Sigmoid colon (tissue), 4 donors: ENCODE measurements around the gene HIVEP3.

ENCODE experiments used
- CTCF ChIP-seq, 4 experiments: fragments of 450-650 bp in 3 of 4; fragments of 200-600 bp in 1 of 4; IDR thresholded peaks; one replicate each; pipeline ENCODE4 v1.5.1; 2016 to 2019; ENCODE audit warnings: antibody characterized with exemption in 4 of 4, mild to moderate bottlenecking in 3 of 4, moderate library complexity in 2 of 4
- EP300 ChIP-seq, 4 donors: sonication (generic); formaldehyde crosslinking; IDR thresholded peaks; one replicate each; pipeline ENCODE4 v1.6.1; 2017; ENCODE audit warnings: antibody characterized with exemption in 4 of 4
- POLR2A ChIP-seq, 2 donors: fragments of 450-650 bp; IDR thresholded peaks; one replicate each; pipeline ENCODE4 v1.6.1; 2016; ENCODE audit warnings: antibody characterized with exemption in 2 of 2, mild to moderate bottlenecking in 2 of 2, moderate library complexity in 2 of 2

- TF ChIP-seq CTCF (IDR thresholded peaks at IDR 0.05) (no peak), POLR2A (IDR thresholded peaks at IDR 0.05) (no peak), EP300 (IDR thresholded peaks at IDR 0.05) (no peak)
These were observed 2.7 kb downstream of the HIVEP3 start for GRCh38 chr1:41915786-41916571.
